Testis (tissue), 2 donors: Measurements from ENCODE around the gene GAL3ST3.
A peak's percentile ranks its signal among the peaks of the same experiment; 100 is the strongest.

Source experiments
- POLR2A ChIP-seq: fragments of 450-650 bp; IDR thresholded peaks from one replicate; pipeline ENCODE4 v1.6.1; 2017; ENCODE audit warnings: antibody characterized with exemption, mild to moderate bottlenecking, moderate library complexity
- TF ChIP-seq, protein P1 (sequence below), 3 experiments: fragments of 450-650 bp in 2 of 3; fragments of 200-600 bp in 1 of 3; sonication (generic) in 1 of 3; IDR thresholded peaks; one replicate each; pipeline ENCODE4 v1.5.1; 2016 to 2019; ENCODE audit warnings: antibody characterized with exemption in 3 of 3, mild to moderate bottlenecking in 2 of 3, moderate library complexity in 1 of 3

GRCh38 chr11:66051766-66052663 is 3.1 kb upstream of the GAL3ST3 start, which contains the start of gene SF3B2:
- TF ChIP-seq, protein P1, sequence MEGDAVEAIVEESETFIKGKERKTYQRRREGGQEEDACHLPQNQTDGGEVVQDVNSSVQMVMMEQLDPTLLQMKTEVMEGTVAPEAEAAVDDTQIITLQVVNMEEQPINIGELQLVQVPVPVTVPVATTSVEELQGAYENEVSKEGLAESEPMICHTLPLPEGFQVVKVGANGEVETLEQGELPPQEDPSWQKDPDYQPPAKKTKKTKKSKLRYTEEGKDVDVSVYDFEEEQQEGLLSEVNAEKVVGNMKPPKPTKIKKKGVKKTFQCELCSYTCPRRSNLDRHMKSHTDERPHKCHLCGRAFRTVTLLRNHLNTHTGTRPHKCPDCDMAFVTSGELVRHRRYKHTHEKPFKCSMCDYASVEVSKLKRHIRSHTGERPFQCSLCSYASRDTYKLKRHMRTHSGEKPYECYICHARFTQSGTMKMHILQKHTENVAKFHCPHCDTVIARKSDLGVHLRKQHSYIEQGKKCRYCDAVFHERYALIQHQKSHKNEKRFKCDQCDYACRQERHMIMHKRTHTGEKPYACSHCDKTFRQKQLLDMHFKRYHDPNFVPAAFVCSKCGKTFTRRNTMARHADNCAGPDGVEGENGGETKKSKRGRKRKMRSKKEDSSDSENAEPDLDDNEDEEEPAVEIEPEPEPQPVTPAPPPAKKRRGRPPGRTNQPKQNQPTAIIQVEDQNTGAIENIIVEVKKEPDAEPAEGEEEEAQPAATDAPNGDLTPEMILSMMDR (IDR thresholded peaks at IDR 0.05), result no peak
- peak; percentile 41 for TF ChIP-seq POLR2A
